H1 (cell line): ENCODE data around the gene LGALS4. TPM values are rescaled to one million over a fixed set of nuclear protein-coding genes. Genes with fewer than 3 reads are reported as not detected.

Experiments
- BRCA1 ChIP-seq: IDR thresholded peaks from 2 replicates; pipeline ENCODE4 v1.6.1; 2012; ENCODE audit warnings: low read depth, low read length, improper control_type of control experiment
- FOSL1 ChIP-seq: IDR thresholded peaks from 2 replicates; pipeline ENCODE4 v1.6.1; 2011; ENCODE audit warnings: mild to moderate bottlenecking, low read depth, low read length, moderate library complexity; ENCODE audit not compliant: insufficient read depth
- GABPA ChIP-seq: IDR thresholded peaks from 2 replicates; pipeline ENCODE4 v1.6.1; 2011; ENCODE audit warnings: mild to moderate bottlenecking, low read length, moderate library complexity, borderline replicate concordance; ENCODE audit not compliant: insufficient read depth
- JUND ChIP-seq: IDR thresholded peaks from 2 replicates; pipeline ENCODE4 v1.6.1; 2011; ENCODE audit warnings: mild to moderate bottlenecking, improper control_type of control experiment, low read length
- POU5F1 ChIP-seq: IDR thresholded peaks from 2 replicates; pipeline ENCODE4 v1.6.1; 2011; ENCODE audit warnings: low read depth, mild to moderate bottlenecking, low read length, moderate library complexity
- RNF2 ChIP-seq: fragments of 200-900, 300-1000 bp; sonication (generic); IDR thresholded peaks from 2 replicates; pipeline ENCODE4 v1.7.1; 2016; ENCODE audit warnings: borderline replicate concordance, low read depth, mild to moderate bottlenecking, antibody characterized with exemption, low read length; ENCODE audit not compliant: poor library complexity, severe bottlenecking; ENCODE audit errors: missing control alignments
- SIN3A ChIP-seq, 2 experiments: IDR thresholded peaks in 1 of 2; conservative IDR thresholded peaks in 1 of 2; 2 replicates each; pipeline ENCODE4 v1.6.1; 2011 to 2012; ENCODE audit warnings: low read length in 2 of 2, improper control_type of control experiment in 1 of 2, low read depth in 1 of 2, mild to moderate bottlenecking in 1 of 2
- polyA plus RNA-seq, 7 experiments: library from polyadenylated mRNA; depleted of rRNA in 3 of 7; stranded (reverse) in 5 of 7; unstranded in 2 of 7; fragments of >200 nt in 5 of 7; fragments of 200-250 nt in 2 of 7; gene quantifications; 1 replicate in 5 of 7; 2 replicates in 1 of 7; 4 replicates in 1 of 7; pipeline versions ENCODE4 v1.2.1 to v1.2.3, GENCODE V29; 2011 to 2013; ENCODE audit warnings: missing spikeins in 2 of 7, mixed read lengths in 2 of 7
- total RNA-seq: library from RNA; stranded (reverse); fragmentation: NEBNext Ultra II Directional; extraction: Animal tissue kit (Norgen Biotek cat#: 25700); gene quantifications from 2 replicates; pipeline ENCODE4 v1.2.1, GENCODE V29; 2021
- TF ChIP-seq, protein P1 (sequence below): IDR thresholded peaks from 2 replicates; pipeline ENCODE4 v1.6.1; 2012; ENCODE audit warnings: inconsistent platforms
- TF ChIP-seq, protein P2 (sequence below): fragments of 300-600 bp; sonication (generic); IDR thresholded peaks from 2 replicates; pipeline ENCODE4 v1.7.1; 2012; ENCODE audit warnings: low read length, moderate library complexity, mild to moderate bottlenecking, inconsistent platforms; ENCODE audit not compliant: insufficient replicate concordance

LGALS4 gene
- total and polyA plus RNA-seq, 2 of the 8 experiments (the other 6 are each of a cell fraction or from before 2014, with no cell fraction given): 0.32 to 0.37 TPM

DNA sequence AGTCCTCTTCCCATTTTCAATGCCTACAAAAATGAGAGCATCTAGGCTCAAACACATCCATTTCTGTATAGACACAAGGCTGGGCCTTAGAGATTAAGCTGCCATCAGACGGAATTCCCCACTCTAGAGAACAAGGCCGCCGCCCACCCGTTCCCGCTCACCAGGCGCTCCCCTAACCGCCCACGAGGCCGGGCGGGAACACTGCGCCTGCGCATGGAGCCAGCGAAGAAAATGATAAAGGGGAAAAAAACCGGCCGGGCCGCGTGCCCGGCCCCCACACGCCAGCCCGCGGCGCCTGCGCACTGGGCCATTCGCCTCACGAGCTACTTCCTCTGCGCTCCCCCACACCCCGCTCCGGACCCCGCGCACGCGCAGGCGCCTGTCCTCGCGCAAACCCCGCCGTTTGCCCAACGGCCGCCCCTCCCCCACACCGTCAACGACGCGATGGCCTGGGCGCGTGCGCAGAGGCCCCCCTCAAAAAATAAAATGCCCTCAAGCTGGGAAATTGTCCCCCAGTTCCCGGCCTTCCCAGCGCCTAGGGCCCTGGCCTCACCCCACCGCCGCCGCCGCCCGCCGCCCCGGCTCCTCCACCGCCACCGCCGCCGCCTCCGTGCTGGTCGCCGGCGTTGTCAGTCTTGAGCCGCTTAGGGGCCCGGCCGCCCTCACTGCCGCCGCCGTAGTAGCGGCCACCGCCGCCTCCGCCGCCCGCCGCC lies 36.6 kb upstream of the LGALS4 start (continued):
- TF ChIP-seq FOSL1: no peak
- TF ChIP-seq, protein P1, sequence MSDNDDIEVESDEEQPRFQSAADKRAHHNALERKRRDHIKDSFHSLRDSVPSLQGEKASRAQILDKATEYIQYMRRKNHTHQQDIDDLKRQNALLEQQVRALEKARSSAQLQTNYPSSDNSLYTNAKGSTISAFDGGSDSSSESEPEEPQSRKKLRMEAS: peak; percentile 84
- TF ChIP-seq, protein P2, sequence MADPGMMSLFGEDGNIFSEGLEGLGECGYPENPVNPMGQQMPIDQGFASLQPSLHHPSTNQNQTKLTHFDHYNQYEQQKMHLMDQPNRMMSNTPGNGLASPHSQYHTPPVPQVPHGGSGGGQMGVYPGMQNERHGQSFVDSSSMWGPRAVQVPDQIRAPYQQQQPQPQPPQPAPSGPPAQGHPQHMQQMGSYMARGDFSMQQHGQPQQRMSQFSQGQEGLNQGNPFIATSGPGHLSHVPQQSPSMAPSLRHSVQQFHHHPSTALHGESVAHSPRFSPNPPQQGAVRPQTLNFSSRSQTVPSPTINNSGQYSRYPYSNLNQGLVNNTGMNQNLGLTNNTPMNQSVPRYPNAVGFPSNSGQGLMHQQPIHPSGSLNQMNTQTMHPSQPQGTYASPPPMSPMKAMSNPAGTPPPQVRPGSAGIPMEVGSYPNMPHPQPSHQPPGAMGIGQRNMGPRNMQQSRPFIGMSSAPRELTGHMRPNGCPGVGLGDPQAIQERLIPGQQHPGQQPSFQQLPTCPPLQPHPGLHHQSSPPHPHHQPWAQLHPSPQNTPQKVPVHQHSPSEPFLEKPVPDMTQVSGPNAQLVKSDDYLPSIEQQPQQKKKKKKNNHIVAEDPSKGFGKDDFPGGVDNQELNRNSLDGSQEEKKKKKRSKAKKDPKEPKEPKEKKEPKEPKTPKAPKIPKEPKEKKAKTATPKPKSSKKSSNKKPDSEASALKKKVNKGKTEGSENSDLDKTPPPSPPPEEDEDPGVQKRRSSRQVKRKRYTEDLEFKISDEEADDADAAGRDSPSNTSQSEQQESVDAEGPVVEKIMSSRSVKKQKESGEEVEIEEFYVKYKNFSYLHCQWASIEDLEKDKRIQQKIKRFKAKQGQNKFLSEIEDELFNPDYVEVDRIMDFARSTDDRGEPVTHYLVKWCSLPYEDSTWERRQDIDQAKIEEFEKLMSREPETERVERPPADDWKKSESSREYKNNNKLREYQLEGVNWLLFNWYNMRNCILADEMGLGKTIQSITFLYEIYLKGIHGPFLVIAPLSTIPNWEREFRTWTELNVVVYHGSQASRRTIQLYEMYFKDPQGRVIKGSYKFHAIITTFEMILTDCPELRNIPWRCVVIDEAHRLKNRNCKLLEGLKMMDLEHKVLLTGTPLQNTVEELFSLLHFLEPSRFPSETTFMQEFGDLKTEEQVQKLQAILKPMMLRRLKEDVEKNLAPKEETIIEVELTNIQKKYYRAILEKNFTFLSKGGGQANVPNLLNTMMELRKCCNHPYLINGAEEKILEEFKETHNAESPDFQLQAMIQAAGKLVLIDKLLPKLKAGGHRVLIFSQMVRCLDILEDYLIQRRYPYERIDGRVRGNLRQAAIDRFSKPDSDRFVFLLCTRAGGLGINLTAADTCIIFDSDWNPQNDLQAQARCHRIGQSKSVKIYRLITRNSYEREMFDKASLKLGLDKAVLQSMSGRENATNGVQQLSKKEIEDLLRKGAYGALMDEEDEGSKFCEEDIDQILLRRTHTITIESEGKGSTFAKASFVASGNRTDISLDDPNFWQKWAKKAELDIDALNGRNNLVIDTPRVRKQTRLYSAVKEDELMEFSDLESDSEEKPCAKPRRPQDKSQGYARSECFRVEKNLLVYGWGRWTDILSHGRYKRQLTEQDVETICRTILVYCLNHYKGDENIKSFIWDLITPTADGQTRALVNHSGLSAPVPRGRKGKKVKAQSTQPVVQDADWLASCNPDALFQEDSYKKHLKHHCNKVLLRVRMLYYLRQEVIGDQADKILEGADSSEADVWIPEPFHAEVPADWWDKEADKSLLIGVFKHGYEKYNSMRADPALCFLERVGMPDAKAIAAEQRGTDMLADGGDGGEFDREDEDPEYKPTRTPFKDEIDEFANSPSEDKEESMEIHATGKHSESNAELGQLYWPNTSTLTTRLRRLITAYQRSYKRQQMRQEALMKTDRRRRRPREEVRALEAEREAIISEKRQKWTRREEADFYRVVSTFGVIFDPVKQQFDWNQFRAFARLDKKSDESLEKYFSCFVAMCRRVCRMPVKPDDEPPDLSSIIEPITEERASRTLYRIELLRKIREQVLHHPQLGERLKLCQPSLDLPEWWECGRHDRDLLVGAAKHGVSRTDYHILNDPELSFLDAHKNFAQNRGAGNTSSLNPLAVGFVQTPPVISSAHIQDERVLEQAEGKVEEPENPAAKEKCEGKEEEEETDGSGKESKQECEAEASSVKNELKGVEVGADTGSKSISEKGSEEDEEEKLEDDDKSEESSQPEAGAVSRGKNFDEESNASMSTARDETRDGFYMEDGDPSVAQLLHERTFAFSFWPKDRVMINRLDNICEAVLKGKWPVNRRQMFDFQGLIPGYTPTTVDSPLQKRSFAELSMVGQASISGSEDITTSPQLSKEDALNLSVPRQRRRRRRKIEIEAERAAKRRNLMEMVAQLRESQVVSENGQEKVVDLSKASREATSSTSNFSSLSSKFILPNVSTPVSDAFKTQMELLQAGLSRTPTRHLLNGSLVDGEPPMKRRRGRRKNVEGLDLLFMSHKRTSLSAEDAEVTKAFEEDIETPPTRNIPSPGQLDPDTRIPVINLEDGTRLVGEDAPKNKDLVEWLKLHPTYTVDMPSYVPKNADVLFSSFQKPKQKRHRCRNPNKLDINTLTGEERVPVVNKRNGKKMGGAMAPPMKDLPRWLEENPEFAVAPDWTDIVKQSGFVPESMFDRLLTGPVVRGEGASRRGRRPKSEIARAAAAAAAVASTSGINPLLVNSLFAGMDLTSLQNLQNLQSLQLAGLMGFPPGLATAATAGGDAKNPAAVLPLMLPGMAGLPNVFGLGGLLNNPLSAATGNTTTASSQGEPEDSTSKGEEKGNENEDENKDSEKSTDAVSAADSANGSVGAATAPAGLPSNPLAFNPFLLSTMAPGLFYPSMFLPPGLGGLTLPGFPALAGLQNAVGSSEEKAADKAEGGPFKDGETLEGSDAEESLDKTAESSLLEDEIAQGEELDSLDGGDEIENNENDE: no peak
- no peak for TF ChIP-seq GABPA
- no peak for TF ChIP-seq RNF2
- TF ChIP-seq JUND: no peak
- TF ChIP-seq SIN3A (conservative IDR thresholded peaks at IDR 0.05 in 1 of 2, IDR thresholded peaks at IDR 0.05 in 1 of 2; ENCODE audit: low read depth in 1 of 2, low read length in 2 of 2): peak in 1 of 2 experiments; percentile 22; a peak in 1 of 4 replicates
- TF ChIP-seq POU5F1: no peak
- TF ChIP-seq BRCA1: no peak
